GM18520 (cell line): ENCODE measurements around the gene CCR4.
"Not testable (repeated sequence)": the region's sequence is repeated elsewhere in the genome, so short reads cannot be mapped to it uniquely, and the experiment has no call there.

ENCODE experiments used
- ATAC-seq: cut with Tn5 transposase; IDR thresholded peaks from one replicate; pipeline ENCODE4 v1.9.1; 2021; ENCODE audit not compliant: unreplicated experiment

CCR4 gene

GRCh38 chr3:32950516-32950915 lies 928 bp upstream of the CCR4 start:
- ATAC-seq = no peak

GRCh38 chr3:32952369-32953077 lies 1.1 kb downstream of the CCR4 start:
- ATAC-seq = no peak

GRCh38 chr3:32954506-32954905 lies 3.1 kb downstream of the CCR4 start:
- ATAC-seq = no peak

GRCh38 chr3:32956750-32957570 lies 5.5 kb downstream of the CCR4 start:
- ATAC-seq = no peak

GRCh38 chr3:32958509-32958908 lies 7.1 kb downstream of the CCR4 start:
- no peak for ATAC-seq

GRCh38 chr3:32959371-32959770 lies 7.9 kb downstream of the CCR4 start:
- no peak for ATAC-seq

- ATAC-seq = no peak
These were observed 9.1 kb downstream of the CCR4 start for GRCh38 chr3:32960404-32961170.

GRCh38 chr3:32961189-32961715 lies 9.8 kb downstream of the CCR4 start:
- no peak for ATAC-seq

GRCh38 chr3:32963871-32964270 lies 12.4 kb downstream of the CCR4 start:
- ATAC-seq = no peak

GRCh38 chr3:32964781-32965180 lies 13.3 kb downstream of the CCR4 start:
- ATAC-seq = not testable (repeated sequence)

GRCh38 chr3:32965617-32966213 lies 14.3 kb downstream of the CCR4 start:
- ATAC-seq = not testable (repeated sequence)

- not testable (repeated sequence) for ATAC-seq
These were observed 15.2 kb downstream of the CCR4 start for GRCh38 chr3:32966627-32967026.

GRCh38 chr3:32968166-32968919 lies 16.9 kb downstream of the CCR4 start:
- no peak for ATAC-seq

GRCh38 chr3:32968920-32969389 lies 17.5 kb downstream of the CCR4 start:
- ATAC-seq = no peak

GRCh38 chr3:32969656-32970055 lies 18.2 kb downstream of the CCR4 start:
- no peak for ATAC-seq

GRCh38 chr3:32971291-32971690 lies 19.8 kb downstream of the CCR4 start:
- not testable (repeated sequence) for ATAC-seq

GRCh38 chr3:32972482-32973146 lies 21.2 kb downstream of the CCR4 start:
- ATAC-seq = no peak

GRCh38 chr3:32973982-32974381 lies 22.5 kb downstream of the CCR4 start:
- ATAC-seq = peak; percentile 43

- ATAC-seq = no peak
These were observed 24.6 kb downstream of the CCR4 start for GRCh38 chr3:32975891-32976595.
